ENCODE measurements around the gene HMGB4. TPM values are rescaled to one million over a fixed set of nuclear protein-coding genes. Genes with fewer than 3 reads are reported as not detected.

HMGB4 gene
- total and polyA plus RNA-seq, 9 of the 15 experiments (the other 6 are each of a cell fraction or from before 2014, with no cell fraction given), result not detected

- BruUV-seq (replicated peaks), result no TSS peak
- FAIRE-seq, result no peak
- TF ChIP-seq TFAM (CRISPR knock-in tag; conservative IDR thresholded peaks at IDR 0.05), result no peak
- TF ChIP-seq NR2C2 (CRISPR knock-in tag; IDR thresholded peaks at IDR 0.05), result no peak
- TF ChIP-seq NR2C2 (tag; IDR thresholded peaks at IDR 0.05), result no peak
- TF ChIP-seq HINFP (tag; conservative IDR thresholded peaks at IDR 0.05; ENCODE audit: low read depth), result no peak
- no peak for TF ChIP-seq MEF2A (IDR thresholded peaks at IDR 0.05; ENCODE audit: control insufficient read depth, low read depth, low read length)
- TF ChIP-seq ZBTB49 (CRISPR knock-in tag; IDR thresholded peaks at IDR 0.05; ENCODE audit: borderline replicate concordance), result no peak
- no peak for TF ChIP-seq ZBED1 (IDR thresholded peaks at IDR 0.05)
- TF ChIP-seq RFX7 (CRISPR knock-in tag; IDR thresholded peaks at IDR 0.05), result no peak
- no peak for TF ChIP-seq RBFOX2 (IDR thresholded peaks at IDR 0.05; ENCODE audit: low read depth, low read length)
- no peak for TF ChIP-seq CBX5 (IDR thresholded peaks at IDR 0.05; ENCODE audit: borderline replicate concordance, low read depth)
- no peak for TF ChIP-seq PML (IDR thresholded peaks at IDR 0.05; ENCODE audit: low read length)
- TF ChIP-seq ILK (tag; IDR thresholded peaks at IDR 0.05; ENCODE audit: borderline replicate concordance, low read depth), result no peak
- TF ChIP-seq ZNF696 (CRISPR knock-in tag; conservative IDR thresholded peaks at IDR 0.05), result no peak
- no peak for TF ChIP-seq VEZF1 (CRISPR knock-in tag; IDR thresholded peaks at IDR 0.05)
- no peak for TF ChIP-seq CEBPZ (IDR thresholded peaks at IDR 0.05; ENCODE audit: borderline replicate concordance, low read depth, low read length)
- TF ChIP-seq MXI1 (IDR thresholded peaks at IDR 0.05; ENCODE audit: low read depth, low read length), result no peak
Measured at GRCh38 chr1:33852711-33853110, 11.2 kb upstream of the HMGB4 start.

More at GRCh38 chr1:33852711-33853110, 11.2 kb upstream of the HMGB4 start:
- DNase-seq (ENCODE audit: extremely low read depth in 1 of 4, low spot score in 3 of 4) (no peak), ATAC-seq (no peak)
- Histone ChIP-seq H3K9ac (ENCODE audit: insufficient read depth in 1 of 2, low read depth in 2 of 2, low read length in 2 of 2) (no peak overlapping the region), H2AFZ (ENCODE audit: low read depth, low read length) (no peak overlapping the region), H3K36me3 (ENCODE audit: control insufficient read depth, insufficient read depth, low read length) (no peaks in the 10 kb centered on the region), H3K27me3 (ENCODE audit: control insufficient read depth in 2 of 2, insufficient read depth in 2 of 2, low read length in 2 of 2) (no peaks in the 10 kb centered on the region), H3K9me1 (ENCODE audit: control insufficient read depth, insufficient read depth, low read length) (no peaks in the 10 kb centered on the region), H3K4me2 (ENCODE audit: insufficient read depth, low read length) (no peak overlapping the region), H3K4me1 (replicated peaks in 1 of 2; ENCODE audit: control insufficient read depth in 2 of 2, insufficient read depth in 2 of 2, low read length in 2 of 2) (no peaks in the 10 kb centered on the region), H3K4me3 (no peak overlapping the region), H3K27ac (ENCODE audit: extremely low read depth, low read depth, low read length) (no peak overlapping the region), H4K20me1 (replicated peaks; ENCODE audit: control insufficient read depth, insufficient read depth, low read length) (no peaks in the 10 kb centered on the region), H3K79me2 (ENCODE audit: control insufficient read depth, insufficient read depth, low read length) (no peaks in the 10 kb centered on the region), H3K9me3 (replicated peaks; ENCODE audit: control insufficient read depth, insufficient read depth, low read depth, low read length) (no peaks in the 10 kb centered on the region)
- ChIA-PET POLR2A (interaction anchor here (0.8 kb wide), 1 partner anchor 12 kb away, joined by 4 read pairs; the partner anchor contains the start of gene HMGB4), CTCF (ENCODE audit: low intra/inter-chr PET ratio) (no interaction called here)
- intact Hi-C loops (cut with micrococcal nuclease), result no loop called here
- in situ Hi-C loops (cut with MboI), result no loop called here

All from K562 (cell line).